Left lobe of liver (tissue), 1 donor: ENCODE measurements around the gene MBOAT7. TPM values are rescaled to one million over a fixed set of nuclear protein-coding genes. Genes with fewer than 3 reads are reported as not detected.

ENCODE experiments used
- total RNA-seq: library from RNA; stranded (reverse); gene quantifications from one replicate; pipeline ENCODE4 v1.2.1, GENCODE V29; 2021
- donor health status: DM: no; HTN: yes; CAD: no.

The MBOAT7 gene
- total RNA-seq, 1 donor from 2014 or later, result 34.3 TPM

Other genes starting within 250 kb of the MBOAT7 start
- gene CACNG8, start 226.6 kb downstream of the MBOAT7 start, total RNA-seq, result not detected
- not detected for gene CACNG6, start 197.9 kb downstream of the MBOAT7 start, total RNA-seq
- gene VSTM1, start 125.7 kb downstream of the MBOAT7 start, total RNA-seq, result not detected
- gene TARM1, start 108.2 kb downstream of the MBOAT7 start, total RNA-seq, result not detected
- gene OSCAR, start 88.8 kb downstream of the MBOAT7 start, total RNA-seq, result 0.91 TPM
- gene NDUFA3, start 86.7 kb downstream of the MBOAT7 start, total RNA-seq, result 74.5 TPM
- 4.3 TPM for gene TFPT, start 73.9 kb downstream of the MBOAT7 start, total RNA-seq
- gene PRPF31, start 73.8 kb downstream of the MBOAT7 start, total RNA-seq, result 23.2 TPM
- gene CNOT3, start 51.8 kb downstream of the MBOAT7 start, total RNA-seq, result 19.0 TPM
- 1.3 TPM for gene LENG1, start 29.9 kb downstream of the MBOAT7 start, total RNA-seq
- 1.9 TPM for gene TMC4, start 16.4 kb downstream of the MBOAT7 start, total RNA-seq
- 17.4 TPM for gene TSEN34, start 1.7 kb upstream of the MBOAT7 start, total RNA-seq
- gene RPS9, start 11.3 kb upstream of the MBOAT7 start, total RNA-seq, result 482 TPM
- 1.2 TPM for gene LILRB3, start 33.4 kb upstream of the MBOAT7 start, total RNA-seq
- 0.75 TPM for gene LILRA6, start 53.2 kb upstream of the MBOAT7 start, total RNA-seq
- 8.7 TPM for gene LILRB5, start 67.7 kb upstream of the MBOAT7 start, total RNA-seq
- 1.7 TPM for gene LILRB2, start 91.5 kb upstream of the MBOAT7 start, total RNA-seq
- gene LILRA5, start 123.6 kb upstream of the MBOAT7 start, total RNA-seq, result 1.4 TPM
- not detected for gene LILRA4, start 149.6 kb upstream of the MBOAT7 start, total RNA-seq
- 3.1 TPM for gene LAIR1, start 175.4 kb upstream of the MBOAT7 start, total RNA-seq
- 0.33 TPM for gene TTYH1, start 225.9 kb upstream of the MBOAT7 start, total RNA-seq